ENCODE results near the gene C3AR1. TPM values are rescaled to one million over a fixed set of nuclear protein-coding genes. Genes with fewer than 3 reads are reported as not detected.
"Not testable (repeated sequence)": the region's sequence is repeated elsewhere in the genome, so short reads cannot be mapped to it uniquely, and the experiment has no call there.

The C3AR1 gene
- total RNA-seq, 2 experiments from 2014 or later: 5.4 to 5.9 TPM

DNA sequence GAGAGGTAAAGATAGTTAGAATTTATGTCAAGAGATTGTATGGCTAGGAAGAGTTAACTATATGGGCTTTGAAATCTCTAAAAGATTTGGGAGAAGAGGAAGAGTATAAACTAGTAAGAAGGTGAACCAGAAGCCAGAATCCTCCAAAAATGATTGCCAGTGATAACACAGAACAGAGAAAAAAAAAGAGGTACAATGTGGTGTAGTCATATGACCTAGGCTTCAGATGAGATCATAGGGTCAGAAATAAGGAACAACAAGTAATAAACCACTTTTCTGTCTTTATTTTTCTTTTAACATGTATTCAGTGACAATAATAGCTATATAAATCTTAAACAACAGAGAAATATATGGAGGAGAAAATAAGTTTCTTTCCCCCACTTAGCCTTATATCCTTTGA is 14.0 kb upstream of the C3AR1 start:
- peaks cover 17% of the 10 kb centered on the region for H3K36me3 Mint-ChIP-seq (ENCODE audit: low read depth)
- no peaks in the 10 kb centered on the region for H3K27me3 Mint-ChIP-seq
- CTCF ChIA-PET: no interaction called here
- H3K4me3 Mint-ChIP-seq: no peak overlapping the region
- peaks cover 46% of the 10 kb centered on the region for H3K4me1 Mint-ChIP-seq
- peak overlapping the region; percentile 59 for H3K27ac Mint-ChIP-seq
- DNase-seq: no peak
- POLR2A ChIA-PET: no interaction called here
- H3K9me3 Mint-ChIP-seq: no peaks in the 10 kb centered on the region

DNA sequence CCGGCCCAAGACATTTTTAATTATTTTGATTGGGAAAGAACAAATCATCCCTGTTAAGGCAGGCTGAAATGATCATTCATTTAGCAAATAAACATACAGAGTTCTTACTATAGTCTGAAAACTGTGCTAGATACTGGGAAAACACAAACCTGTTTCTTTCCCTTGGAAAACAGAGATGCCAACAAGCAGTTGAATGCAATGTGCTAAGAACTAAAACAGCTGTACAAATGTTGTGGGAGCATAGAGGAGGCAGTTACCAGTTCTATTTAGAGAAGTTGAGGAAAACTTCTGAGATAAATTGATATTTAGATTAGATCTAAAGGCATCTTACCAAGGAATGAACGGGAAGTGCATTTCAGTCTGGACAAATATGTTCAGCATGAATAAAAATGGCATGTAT is 12.8 kb upstream of the C3AR1 start:
- Mint-ChIP-seq H3K36me3 (ENCODE audit: low read depth) (peaks cover 9% of the 10 kb centered on the region), H3K4me1 (peaks cover 37% of the 10 kb centered on the region), H3K9me3 (no peaks in the 10 kb centered on the region), H3K27ac (no peak overlapping the region), H3K27me3 (no peaks in the 10 kb centered on the region), H3K4me3 (no peak overlapping the region)
- POLR2A ChIA-PET: no interaction called here
- CTCF ChIA-PET: interaction anchor here (0.6 to 3.3 kb wide), 16 partner anchors 9 to 982 kb away, joined by 3 to 38 read pairs (median 3); partner anchors contain the start of gene C3AR1
- no peak for DNase-seq

DNA sequence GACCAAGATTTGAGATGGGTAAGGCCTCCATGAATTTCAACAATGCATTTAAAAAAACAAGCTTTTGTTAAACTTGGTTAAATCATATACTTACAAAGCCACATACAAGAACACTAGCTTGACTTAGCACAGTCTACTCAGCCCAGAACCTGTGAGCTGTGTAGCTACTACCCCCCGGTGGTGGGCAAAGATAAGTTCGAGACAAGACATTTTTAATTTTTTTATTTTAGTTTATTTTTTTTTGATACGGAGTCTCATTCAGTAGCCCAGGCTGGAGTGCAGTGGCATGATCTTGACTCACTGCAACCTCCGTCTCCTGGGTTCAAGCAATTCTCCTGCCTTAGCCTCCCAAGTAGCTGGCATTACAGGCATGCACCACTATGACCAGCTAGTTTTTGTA is 12.2 kb upstream of the C3AR1 start:
- DNase-seq: peak; percentile 67
- no peak overlapping the region for H3K4me3 Mint-ChIP-seq
- H3K27ac Mint-ChIP-seq: no peak overlapping the region
- no peaks in the 10 kb centered on the region for H3K9me3 Mint-ChIP-seq
- H3K36me3 Mint-ChIP-seq (ENCODE audit: low read depth): peaks cover 8% of the 10 kb centered on the region
- H3K27me3 Mint-ChIP-seq: no peaks in the 10 kb centered on the region
- ChIA-PET POLR2A (interaction anchor here (0.5 kb wide), 1 partner anchor 34 kb away, joined by 3 read pairs; no protein-coding TSS in a partner anchor), CTCF (interaction anchor here (0.6 to 3.3 kb wide), 19 partner anchors 9 to 113 kb away, joined by 3 to 38 read pairs (median 3); partner anchors contain the start of genes C3AR1 and FOXJ2)
- H3K4me1 Mint-ChIP-seq: peaks cover 32% of the 10 kb centered on the region

DNA sequence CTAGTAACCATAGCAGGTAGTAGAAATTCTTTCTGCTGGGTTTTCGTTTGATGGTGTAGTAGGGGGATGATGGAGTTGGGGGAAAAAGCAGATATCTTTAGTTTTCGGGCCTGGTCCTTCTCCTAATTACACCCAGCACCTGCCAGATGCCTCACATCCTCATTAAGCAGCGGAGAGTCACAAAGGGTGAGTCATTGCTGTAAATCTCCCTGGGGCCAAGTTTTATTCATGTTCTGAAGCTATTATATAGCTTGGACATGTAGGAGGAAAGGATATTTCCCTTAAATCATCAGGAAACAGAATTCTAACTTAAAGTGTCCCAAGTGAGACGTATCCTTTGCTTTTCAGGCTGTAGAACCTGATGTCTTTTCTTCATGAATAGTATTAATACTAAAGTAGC is 11.0 kb upstream of the C3AR1 start:
- no peak overlapping the region for H3K4me3 Mint-ChIP-seq
- H3K9me3 Mint-ChIP-seq: no peaks in the 10 kb centered on the region
- ChIA-PET POLR2A (no interaction called here), CTCF (interaction anchor here (1.0 to 3.3 kb wide), 4 partner anchors 19 to 36 kb away, joined by 3 to 38 read pairs (median 6); no protein-coding TSS in a partner anchor)
- no peak overlapping the region for H3K27ac Mint-ChIP-seq
- no peaks in the 10 kb centered on the region for H3K36me3 Mint-ChIP-seq (ENCODE audit: low read depth)
- peaks cover 28% of the 10 kb centered on the region for H3K4me1 Mint-ChIP-seq
- DNase-seq: no peak
- H3K27me3 Mint-ChIP-seq: no peaks in the 10 kb centered on the region

DNA sequence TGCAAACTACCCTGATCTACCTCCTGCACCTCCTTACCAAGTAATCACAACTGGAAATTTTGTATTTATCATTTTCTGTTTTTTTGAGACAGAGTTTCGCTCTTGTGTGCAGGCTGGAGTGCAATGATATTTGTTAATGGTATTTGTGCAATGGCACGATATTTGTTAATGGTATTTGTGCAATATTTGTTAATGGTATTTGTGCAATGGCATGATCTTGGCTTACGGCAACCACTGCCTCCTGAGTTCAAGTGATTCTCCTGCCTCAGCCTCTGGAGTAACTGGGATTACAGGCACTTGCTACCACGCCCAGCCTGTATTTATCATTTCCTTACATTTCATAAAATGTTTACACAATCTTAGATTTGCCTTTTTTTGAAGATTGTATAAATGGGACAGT is 10.2 kb upstream of the C3AR1 start:
- Mint-ChIP-seq H3K27me3 (no peaks in the 10 kb centered on the region), H3K36me3 (ENCODE audit: low read depth) (no peaks in the 10 kb centered on the region), H3K27ac (no peak overlapping the region), H3K9me3 (no peaks in the 10 kb centered on the region), H3K4me3 (no peak overlapping the region), H3K4me1 (peaks cover 28% of the 10 kb centered on the region)
- ChIA-PET CTCF (interaction anchor here (1.0 to 3.3 kb wide), 3 partner anchors 10 to 35 kb away, joined by 3 to 38 read pairs (median 6); partner anchors contain the start of gene C3AR1), POLR2A (no interaction called here)
- DNase-seq: no peak

DNA sequence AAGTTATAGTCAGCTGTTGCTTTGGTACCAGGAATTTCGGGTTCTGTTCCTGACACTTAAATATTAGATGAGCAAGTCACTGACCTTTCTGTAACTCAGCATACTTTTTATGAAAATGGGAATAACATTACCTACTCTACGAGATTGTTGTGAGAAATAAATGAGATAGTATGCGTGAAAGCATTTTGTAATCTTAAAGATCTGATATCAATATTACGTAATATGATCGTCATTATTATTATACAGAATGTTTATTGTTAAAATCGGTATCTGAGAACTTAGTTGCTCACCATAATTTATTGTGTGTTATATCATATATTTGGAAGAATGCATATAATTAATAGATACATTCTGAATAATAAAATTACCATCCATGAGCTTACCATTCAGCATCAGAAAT is 9.8 kb upstream of the C3AR1 start:
- Mint-ChIP-seq H3K27ac (no peak overlapping the region), H3K27me3 (no peaks in the 10 kb centered on the region), H3K9me3 (no peaks in the 10 kb centered on the region), H3K4me1 (peaks cover 24% of the 10 kb centered on the region), H3K4me3 (no peak overlapping the region), H3K36me3 (ENCODE audit: low read depth) (no peaks in the 10 kb centered on the region)
- ChIA-PET POLR2A (no interaction called here), CTCF (interaction anchor here (1.1 to 1.6 kb wide), 3 partner anchors 9 to 161 kb away, joined by 3 to 6 read pairs (median 3); partner anchors contain the start of gene C3AR1)
- DNase-seq: no peak

DNA sequence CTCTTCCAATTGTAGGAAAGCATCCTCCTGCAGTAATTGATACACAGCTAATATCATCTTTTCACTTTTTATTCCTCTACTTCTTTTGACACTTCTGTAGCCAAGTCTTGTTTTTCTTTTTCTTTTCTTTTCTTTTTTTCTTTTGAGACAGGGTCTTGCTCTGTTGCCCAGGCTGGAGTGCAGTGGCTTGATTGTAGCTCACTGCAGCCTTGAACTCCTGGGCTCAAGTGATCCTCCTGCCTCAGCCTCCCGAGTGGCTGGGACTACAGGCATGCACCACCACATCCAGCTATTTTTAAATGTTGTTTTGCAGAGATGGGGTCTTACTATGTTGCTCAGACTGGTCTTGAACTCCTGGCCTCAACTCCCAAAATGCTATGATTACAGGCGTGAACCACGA is 5.7 kb upstream of the C3AR1 start:
- POLR2A ChIA-PET; H3K9me3 Mint-ChIP-seq; H3K27me3 Mint-ChIP-seq; H3K27ac Mint-ChIP-seq; H3K36me3 Mint-ChIP-seq (ENCODE audit: low read depth); H3K4me3 Mint-ChIP-seq; DNase-seq; H3K4me1 Mint-ChIP-seq: not testable (repeated sequence)
- CTCF ChIA-PET: interaction anchor here (1.4 kb wide), 1 partner anchor 33 kb away, joined by 3 read pairs; no protein-coding TSS in a partner anchor

DNA sequence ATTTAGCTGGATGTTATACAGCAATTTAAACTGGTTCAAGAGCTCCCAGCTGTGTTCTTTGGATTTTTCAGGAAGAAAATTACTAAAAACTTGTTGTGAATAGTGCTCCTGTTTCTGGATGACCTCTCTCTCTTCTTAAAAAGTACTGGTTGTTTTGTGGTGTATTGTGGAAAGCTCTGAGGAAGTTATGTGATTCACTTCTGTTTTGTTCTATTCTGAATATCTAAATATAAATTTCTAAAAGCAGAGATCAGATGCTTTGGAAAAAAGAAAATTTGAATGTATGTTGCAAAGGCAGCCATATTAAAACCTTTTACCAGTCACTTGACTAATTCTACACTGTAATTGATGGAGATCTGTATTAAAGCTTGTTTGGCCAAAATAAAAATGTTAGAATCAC is 3.4 kb upstream of the C3AR1 start:
- no peak overlapping the region for H3K4me3 Mint-ChIP-seq
- DNase-seq: no peak
- H3K9me3 Mint-ChIP-seq: no peaks in the 10 kb centered on the region
- peaks cover 30% of the 10 kb centered on the region for H3K4me1 Mint-ChIP-seq
- H3K27ac Mint-ChIP-seq: no peak overlapping the region
- no peaks in the 10 kb centered on the region for H3K27me3 Mint-ChIP-seq
- ChIA-PET CTCF (interaction anchor here (1.1 to 1.5 kb wide), 3 partner anchors 9 to 36 kb away, joined by 3 to 8 read pairs (median 3); no protein-coding TSS in a partner anchor), POLR2A (no interaction called here)
- no peaks in the 10 kb centered on the region for H3K36me3 Mint-ChIP-seq (ENCODE audit: low read depth)

DNA sequence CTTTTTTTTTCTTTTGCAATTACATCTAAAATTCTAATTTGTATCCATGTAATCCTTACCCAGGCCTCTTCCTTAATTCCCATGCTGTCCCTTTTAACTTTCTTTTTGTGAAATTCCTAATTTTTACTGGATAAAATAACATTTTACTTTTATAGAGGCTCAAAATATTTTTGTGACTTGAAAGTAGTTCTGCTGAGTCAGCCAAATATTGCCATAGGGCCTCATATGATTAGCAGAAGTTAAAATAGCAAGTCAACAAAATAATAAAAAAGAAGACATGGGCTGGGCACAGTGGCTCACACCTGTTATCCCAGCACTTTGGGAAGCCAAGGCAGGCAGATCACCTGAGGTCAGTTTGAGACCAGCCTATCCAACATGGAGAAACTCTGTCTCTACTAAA is 2.0 kb downstream of the C3AR1 start:
- no peak for DNase-seq
- H3K4me1 Mint-ChIP-seq: peaks cover 28% of the 10 kb centered on the region
- H3K27me3 Mint-ChIP-seq: no peaks in the 10 kb centered on the region
- POLR2A ChIA-PET: no interaction called here
- CTCF ChIA-PET: no interaction called here
- H3K36me3 Mint-ChIP-seq (ENCODE audit: low read depth): peaks cover 3% of the 10 kb centered on the region
- no peak overlapping the region for H3K27ac Mint-ChIP-seq
- H3K4me3 Mint-ChIP-seq: no peak overlapping the region
- H3K9me3 Mint-ChIP-seq: no peaks in the 10 kb centered on the region

DNA sequence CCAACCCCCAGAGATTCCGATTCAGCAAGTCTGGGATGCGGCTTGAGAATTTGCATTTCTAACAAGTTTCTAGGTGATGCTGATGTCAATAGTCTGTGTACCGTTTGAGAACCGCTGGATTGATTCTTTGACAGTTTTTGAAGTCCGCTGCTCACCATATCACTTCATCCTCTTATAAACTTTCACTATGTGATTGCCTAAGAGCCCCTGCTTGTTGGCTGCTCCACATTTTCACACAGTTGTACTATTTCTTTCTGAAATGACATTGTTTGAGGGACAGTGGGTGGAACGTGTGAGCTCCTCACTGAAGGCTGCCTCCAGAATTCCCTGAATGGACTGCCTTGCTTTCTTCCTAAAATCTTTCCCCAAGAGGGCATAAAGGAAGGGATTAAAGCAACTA is 7.7 kb downstream of the C3AR1 start:
- Mint-ChIP-seq H3K4me1 (peaks cover 4% of the 10 kb centered on the region), H3K9me3 (no peaks in the 10 kb centered on the region), H3K27me3 (no peaks in the 10 kb centered on the region), H3K27ac (no peak overlapping the region), H3K36me3 (ENCODE audit: low read depth) (peaks cover 14% of the 10 kb centered on the region), H3K4me3 (no peak overlapping the region)
- ChIA-PET CTCF (interaction anchor here (0.6 to 2.5 kb wide), 4 partner anchors 15 to 21 kb away, joined by 3 to 7 read pairs (median 3); no protein-coding TSS in a partner anchor), POLR2A (no interaction called here)
- no peak for DNase-seq

DNA sequence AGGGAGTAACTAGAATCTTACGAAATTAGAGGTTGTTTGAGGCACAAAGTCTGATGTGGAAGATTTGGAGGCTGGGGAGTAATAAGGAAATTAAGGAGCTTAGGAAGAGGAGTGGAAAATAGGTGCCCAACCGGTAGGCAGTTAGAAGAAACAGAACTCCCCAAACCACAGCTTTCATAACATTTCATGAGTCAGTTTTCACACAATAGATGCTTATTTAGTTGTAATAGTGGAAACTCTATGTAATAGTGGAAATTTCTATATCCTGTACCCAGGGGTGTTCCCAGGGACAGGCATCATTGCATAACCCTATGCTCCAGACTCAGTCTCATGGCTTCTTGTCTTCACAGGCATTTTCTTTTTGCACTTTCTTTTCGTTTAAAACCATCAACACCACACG is 8.3 kb downstream of the C3AR1 start:
- ChIA-PET POLR2A (no interaction called here), CTCF (interaction anchor here (1.1 to 2.5 kb wide), 2 partner anchors 20 to 21 kb away, joined by 3 to 7 read pairs; no protein-coding TSS in a partner anchor)
- Mint-ChIP-seq H3K4me3 (no peak overlapping the region), H3K36me3 (ENCODE audit: low read depth) (peaks cover 11% of the 10 kb centered on the region), H3K27ac (no peak overlapping the region), H3K4me1 (peaks cover 2% of the 10 kb centered on the region), H3K9me3 (no peaks in the 10 kb centered on the region), H3K27me3 (no peaks in the 10 kb centered on the region)
- no peak for DNase-seq

DNA sequence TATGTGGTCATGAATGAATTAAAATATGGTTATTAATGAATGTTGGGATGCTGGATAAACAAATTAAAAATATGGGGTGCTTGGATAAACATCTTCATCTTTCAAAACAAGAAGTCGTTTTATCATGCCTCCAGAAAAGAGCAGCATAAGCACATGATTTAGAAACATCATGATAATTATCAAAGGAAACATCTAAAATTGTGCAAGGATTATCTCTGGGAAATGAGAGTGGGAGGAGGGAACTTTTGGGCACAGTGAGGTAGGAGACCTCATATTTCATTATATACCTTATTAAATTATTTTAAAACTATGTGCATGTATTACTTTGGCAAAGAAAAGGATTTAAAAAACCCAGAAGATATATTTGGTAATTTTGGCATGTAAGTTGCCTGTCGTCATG is 8.9 kb downstream of the C3AR1 start:
- Mint-ChIP-seq H3K36me3 (ENCODE audit: low read depth) (peaks cover 16% of the 10 kb centered on the region), H3K9me3 (no peaks in the 10 kb centered on the region), H3K27me3 (no peaks in the 10 kb centered on the region), H3K27ac (no peak overlapping the region), H3K4me3 (no peak overlapping the region), H3K4me1 (peaks cover under 1% of the 10 kb centered on the region)
- ChIA-PET POLR2A (no interaction called here), CTCF (interaction anchor here (1.1 to 2.5 kb wide), 2 partner anchors 10 to 21 kb away, joined by 6 to 7 read pairs; no protein-coding TSS in a partner anchor)
- no peak for DNase-seq

DNA sequence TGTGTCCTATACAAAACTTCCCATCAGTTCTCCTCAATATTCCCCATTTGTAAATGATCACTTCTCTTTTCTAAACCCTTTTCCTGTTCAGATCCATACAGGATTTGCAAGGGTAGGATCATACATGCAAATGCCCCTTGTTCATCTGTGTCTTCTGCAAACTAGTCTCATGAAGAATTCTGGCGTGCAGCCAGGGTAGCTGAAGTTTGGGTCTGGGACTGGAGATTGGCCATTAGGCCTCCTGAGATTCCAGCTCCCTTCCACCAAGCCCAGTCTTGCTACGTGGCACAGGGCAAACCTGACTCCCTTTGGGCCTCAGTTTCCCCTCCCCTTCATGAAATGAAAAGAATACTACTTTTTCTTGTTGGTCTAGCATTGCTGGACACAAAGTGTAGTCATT is 11.3 kb downstream of the C3AR1 start:
- no peak for DNase-seq
- no peaks in the 10 kb centered on the region for H3K9me3 Mint-ChIP-seq
- no peaks in the 10 kb centered on the region for H3K4me1 Mint-ChIP-seq
- no peak overlapping the region for H3K4me3 Mint-ChIP-seq
- CTCF ChIA-PET: interaction anchor here (0.8 to 2.2 kb wide), 3 partner anchors 14 to 19 kb away, joined by 3 to 7 read pairs (median 3); no protein-coding TSS in a partner anchor
- H3K27me3 Mint-ChIP-seq: no peaks in the 10 kb centered on the region
- no peak overlapping the region for H3K27ac Mint-ChIP-seq
- H3K36me3 Mint-ChIP-seq (ENCODE audit: low read depth): peaks cover 27% of the 10 kb centered on the region
- POLR2A ChIA-PET: no interaction called here

DNA sequence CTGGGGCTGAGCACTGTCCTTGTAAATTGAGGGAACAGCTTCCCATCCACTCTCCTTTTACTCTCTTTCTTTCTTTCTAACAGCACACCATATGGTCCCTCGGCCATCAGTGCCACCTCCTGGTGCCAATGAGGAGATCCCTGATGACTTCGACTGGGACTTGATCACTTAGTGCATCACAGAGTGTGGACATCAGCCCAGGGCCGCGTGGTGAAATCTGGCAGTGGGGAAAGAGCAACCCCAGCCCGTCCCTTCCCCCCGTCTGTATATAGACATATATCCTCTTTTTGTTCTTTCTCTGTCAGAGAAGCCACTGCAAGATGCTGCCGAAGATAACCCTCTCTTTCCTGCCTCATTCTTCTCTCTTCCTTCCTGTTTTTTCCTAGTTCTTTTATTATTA is 13.5 kb downstream of the C3AR1 start:
- no peak overlapping the region for H3K27ac Mint-ChIP-seq
- ChIA-PET POLR2A (no interaction called here), CTCF (no interaction called here)
- H3K27me3 Mint-ChIP-seq: no peaks in the 10 kb centered on the region
- H3K9me3 Mint-ChIP-seq: no peaks in the 10 kb centered on the region
- H3K4me1 Mint-ChIP-seq: peaks cover 3% of the 10 kb centered on the region
- peaks cover 46% of the 10 kb centered on the region for H3K36me3 Mint-ChIP-seq (ENCODE audit: low read depth)
- H3K4me3 Mint-ChIP-seq: no peak overlapping the region
- no peak for DNase-seq

All from activated CD4-positive, alpha-beta T cell treated with anti-CD3 and anti-CD28 coated beads, Interleukin-2, amount 10 ng/mL, durations not matched to agents 7 days and 5 days (primary cell).